ENCODE results near the gene ZNF26.
"Not testable (repeated sequence)": the region's sequence is repeated elsewhere in the genome, so short reads cannot be mapped to it uniquely, and the experiment has no call there.

The ZNF26 gene

DNA sequence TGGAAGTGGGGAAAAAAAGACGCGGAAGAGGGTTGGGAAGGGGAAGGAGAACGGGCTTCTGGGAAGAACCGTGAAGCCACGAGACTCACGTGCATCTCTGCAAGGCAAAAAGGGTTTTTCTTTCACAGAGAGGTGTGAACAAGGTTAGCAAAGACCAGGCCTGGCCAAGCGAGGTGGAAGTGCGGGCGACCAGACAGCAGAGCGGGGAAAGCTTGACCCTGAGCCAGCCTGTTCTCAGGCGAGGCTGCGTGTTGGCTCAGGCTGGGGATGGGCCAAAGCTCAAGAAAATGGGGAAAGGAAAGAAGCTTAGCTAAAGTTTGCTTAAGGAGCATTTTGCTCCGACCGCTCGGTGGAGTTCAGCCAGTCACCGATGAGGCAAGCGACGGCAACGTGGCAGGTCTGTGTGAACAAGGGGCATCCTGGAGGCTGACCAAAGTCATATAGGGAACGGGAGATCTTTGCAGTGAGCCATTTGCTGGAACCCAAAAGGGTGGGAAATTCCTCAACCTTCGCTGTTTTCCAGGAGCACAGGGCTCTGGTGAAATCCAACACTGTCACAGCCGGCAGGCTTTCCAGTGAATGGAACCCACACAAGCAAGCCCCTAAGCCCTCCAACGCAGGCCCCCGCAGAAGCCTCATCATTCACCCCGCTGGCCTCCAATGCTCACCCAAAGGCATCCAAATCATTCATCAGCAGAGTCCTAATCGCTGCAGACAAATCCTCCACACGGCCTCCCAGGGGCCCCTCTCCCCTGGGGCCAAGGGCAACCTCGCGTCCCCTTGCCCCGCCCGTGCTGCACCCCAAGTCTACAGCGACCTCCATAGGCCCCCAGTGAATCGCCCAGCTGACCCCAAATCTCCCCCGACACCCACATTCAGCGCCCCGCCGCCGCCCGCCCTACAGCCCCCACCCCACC is 30.8 kb upstream of the ZNF26 start:
- peak; percentile 80 for DNase-seq

DNA sequence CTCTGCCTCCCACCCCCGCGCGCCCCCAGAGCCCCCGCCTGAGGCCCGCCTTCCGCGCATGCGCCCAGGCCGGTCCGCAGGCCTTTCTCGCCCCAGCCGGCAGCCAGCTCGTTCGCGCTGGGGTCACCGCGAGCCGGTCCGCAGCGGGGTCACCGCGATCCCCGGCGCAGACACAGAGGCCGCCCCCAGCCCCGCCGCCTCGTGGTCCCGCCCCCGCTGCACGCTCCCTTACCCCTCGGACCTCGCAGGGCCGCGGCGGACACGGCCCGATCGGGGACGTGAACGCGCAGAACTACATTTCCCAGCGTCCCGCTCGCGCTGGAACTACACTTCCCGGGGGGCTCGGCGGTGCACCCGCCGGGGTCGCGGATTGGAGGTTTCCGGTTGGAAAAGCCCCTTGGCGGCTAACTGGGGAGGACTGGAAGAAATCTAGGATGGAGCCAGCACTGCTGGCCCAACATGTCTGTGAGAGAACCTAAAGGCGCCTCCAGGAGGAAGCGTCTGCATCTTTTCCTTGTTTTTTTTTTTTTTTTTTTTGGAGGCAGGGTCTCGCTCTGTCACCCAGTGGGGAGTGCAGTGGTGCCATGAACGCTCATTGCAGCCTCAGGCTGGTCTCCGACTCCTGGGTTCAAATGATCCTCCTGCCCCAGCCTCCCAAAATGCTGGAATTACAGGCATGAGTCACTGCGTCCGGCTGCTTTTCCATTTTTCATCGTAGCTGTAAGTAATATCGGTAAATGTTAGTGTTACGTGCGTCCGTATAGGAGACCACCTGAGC is 30.0 kb upstream of the ZNF26 start, which contains the start of gene ZNF605:
Gene ZNF605 (minus strand): TSS at position 296 of the 778 bp plus-strand sequence. CDS start 10,671 bp downstream, outside the sequence.
- DNase-seq, result peak; percentile 97

DNA sequence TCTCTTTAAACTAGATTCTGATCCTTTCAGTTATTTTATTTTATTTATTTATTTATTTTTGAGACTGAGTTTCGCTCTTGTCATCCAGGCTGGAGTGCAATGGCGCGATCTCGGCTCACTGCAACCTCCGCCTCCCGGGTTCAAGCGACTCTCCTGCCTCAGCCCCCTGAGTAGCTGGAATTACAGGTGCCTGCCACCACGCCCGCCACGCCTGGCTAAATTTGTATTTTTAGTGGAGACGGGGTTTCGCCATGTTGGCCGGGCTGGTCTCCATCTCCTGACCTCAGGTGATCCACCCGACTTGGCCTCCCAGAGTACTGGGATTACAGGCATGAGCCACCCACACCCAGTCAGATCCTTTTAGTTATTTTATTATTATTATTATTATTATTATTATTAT is 24.4 kb upstream of the ZNF26 start:
- not testable (repeated sequence) for DNase-seq

DNA sequence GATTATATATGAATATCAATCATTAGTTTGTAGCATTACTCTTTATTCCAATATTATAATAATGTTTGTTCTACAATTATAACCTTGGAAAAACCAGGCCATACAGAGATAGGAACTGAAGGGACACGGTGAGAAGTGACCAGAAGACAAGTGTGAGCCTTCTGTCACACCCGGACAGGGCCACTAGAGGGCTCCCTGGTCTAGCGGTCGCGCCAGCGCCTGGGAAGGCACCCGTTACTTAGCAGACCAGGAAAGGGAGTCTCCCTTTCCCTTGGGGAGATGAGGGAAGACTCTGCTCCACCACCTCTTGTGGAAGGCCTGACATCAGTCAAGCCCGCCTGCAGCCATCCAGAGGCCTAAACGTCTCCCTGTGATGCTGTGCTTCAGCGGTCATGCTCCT is 22.2 kb upstream of the ZNF26 start:
- DNase-seq, result not testable (repeated sequence)

DNA sequence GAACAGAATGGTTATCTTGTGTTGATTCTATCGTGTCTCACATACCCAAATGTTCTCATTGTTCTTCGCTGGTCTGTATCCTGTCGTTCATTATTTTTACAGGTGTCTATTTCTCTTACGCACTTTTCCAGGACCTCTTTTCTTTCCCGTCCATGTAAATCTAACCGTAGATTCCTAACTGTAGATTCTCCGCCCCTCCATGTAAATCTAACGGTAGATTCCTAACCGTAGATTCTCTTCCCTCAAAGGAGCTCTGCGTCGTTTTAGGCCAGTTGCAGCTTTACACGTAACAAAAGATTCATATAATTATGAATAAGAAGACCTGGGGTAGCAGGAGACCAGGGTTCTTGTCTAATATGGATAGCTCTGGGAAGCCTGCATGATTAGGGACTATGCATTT is 20.4 kb upstream of the ZNF26 start:
- no peak for DNase-seq

DNA sequence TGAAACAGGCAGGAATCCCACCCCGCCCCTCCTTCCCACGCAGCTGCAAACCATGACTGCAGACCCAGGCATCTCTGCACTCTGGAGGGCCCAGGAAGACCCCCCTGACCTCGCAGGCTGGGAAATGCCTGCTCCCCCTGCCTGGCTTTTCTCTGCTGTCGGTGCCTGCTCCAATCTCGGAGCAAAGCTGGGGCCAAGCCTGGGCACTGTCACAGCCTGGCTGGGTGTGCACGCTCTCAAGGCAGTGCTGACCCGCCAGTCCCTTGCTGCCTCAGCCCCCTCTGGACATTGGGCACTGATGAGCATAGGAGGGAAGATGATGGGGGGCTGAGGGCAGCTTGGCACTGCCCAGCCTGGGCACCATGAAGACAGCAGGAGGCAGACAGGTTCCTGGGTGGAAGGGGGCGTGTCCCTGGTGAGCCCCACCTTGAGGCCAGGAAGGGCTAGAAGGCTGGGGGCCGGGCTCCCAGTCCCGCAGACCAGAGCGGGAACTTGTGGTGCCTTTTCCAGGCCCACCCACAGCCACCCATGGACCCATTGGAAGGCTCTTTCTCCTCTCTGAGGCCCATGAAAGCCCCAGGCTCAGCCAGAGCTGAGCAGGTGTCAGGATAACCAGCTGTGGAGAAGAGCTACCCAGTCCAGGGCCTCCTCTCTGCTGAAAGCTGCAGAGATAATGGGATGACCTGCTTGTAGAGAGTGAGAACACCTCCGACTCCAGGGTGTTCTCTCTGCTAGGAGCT is 19.3 kb upstream of the ZNF26 start:
- DNase-seq, result no peak

DNA sequence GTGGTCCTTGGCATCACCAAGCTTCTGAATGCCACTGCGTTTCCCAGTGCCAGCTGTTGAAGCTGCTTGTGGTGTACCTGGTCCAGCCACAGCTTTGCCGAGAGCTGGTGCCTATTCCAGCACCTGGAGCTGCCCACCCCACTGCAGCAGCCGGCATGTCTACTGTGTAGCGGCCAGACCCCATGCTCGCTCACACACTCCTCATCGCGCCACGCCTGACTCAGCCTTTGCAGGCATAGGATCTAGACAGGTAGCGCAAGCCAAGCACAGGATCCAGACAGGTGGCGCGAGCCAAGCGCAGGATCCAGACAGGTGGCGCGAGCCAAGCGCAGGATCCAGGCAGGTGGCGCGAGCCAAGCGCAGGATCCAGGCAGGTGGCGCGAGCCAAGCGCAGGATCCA is 18.4 kb upstream of the ZNF26 start:
- DNase-seq, result no peak

DNA sequence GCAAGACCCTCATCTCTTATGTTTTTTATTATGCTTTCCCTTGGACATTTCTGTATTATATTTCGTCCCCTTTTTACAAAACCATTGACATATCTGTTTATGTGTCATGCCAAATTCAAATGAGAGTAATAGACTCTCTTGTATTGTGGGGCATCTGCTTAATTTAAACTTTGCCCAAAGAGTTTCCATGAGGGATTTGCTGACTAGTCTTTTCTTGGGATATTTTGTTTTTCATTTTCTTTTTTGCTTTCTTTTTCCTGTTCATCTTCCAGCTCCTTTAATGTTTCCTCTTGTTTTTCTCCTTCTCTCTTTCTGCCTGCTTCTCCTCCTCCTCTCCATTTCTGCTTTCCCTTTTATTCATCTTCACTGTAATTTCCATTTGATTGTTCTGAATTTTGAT is 13.8 kb upstream of the ZNF26 start:
- no peak for DNase-seq

DNA sequence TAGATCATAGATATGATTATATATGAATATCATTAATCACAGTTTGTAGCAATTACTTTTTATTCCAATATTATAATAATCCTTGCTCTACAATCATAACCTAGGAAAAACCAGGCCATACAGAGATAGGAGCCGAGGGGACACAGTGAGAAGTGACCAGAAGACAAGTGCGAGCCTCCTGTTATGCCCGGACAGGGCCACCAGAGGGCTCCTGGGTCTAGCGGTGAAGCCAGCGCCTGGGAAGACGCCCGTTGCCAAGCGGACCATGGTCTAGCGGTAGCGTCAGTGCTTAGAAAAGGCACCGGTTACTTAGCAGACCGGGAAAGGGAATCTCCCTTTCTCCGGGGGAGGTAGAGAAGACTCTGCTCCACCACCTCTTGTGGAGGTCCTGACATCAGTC is 9.3 kb upstream of the ZNF26 start:
- not testable (repeated sequence) for DNase-seq

DNA sequence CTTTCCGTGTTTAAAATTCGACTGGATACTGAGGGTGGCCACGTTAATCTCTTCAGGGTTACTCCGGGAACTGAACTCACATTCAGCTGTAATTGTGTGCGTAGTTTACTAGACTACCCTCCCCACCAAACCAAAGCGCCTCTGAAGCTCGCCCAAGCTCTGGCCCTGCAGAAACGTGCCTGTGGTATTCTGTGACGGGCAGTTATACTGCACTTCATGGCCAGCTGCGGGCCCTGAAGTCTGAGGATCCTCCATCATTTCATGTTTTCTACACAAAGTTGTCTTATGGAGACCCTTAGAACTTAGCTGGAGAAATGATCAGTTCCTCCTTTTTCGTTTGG is 688 bp downstream of the ZNF26 start:
- no peak for DNase-seq

DNA sequence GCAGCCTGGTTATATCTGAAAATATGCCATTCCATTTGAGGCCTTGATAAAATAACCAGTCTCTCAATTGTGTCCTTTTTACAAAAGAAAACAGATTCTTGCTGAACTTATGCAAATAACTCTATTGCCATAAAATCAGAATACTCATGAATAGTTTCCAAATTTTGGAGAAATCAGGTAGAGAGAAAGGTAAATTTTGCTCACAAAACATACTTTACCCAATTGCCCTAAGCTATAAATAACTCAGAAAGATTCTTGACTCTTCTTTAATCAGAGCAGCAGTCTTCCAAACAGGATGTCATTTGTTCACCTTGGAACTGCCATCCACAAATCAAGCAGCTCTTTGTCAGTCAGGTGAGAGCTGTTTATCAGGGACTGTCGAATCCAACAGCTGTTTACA is 12.6 kb downstream of the ZNF26 start:
- no peak for DNase-seq

DNA sequence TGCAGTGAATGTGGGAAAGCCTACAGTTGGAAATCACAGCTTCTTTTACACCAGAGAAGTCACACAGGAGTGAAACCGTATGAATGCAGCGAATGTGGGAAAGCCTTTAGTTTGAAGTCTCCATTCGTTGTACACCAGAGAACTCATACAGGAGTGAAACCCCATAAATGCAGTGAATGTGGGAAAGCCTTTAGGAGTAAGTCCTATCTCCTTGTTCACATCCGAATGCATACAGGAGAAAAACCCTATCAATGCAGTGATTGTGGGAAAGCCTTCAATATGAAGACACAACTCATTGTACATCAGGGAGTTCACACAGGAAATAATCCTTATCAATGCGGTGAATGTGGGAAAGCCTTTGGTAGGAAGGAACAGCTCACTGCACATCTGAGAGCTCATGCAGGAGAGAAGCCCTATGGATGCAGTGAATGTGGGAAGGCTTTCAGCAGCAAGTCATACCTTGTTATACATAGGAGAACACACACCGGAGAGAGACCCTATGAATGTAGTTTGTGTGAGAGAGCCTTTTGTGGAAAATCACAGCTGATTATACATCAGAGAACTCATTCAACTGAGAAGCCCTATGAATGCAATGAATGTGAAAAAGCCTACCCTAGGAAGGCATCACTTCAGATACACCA is 24.6 kb downstream of the ZNF26 start:
- DNase-seq, result no peak

DNA sequence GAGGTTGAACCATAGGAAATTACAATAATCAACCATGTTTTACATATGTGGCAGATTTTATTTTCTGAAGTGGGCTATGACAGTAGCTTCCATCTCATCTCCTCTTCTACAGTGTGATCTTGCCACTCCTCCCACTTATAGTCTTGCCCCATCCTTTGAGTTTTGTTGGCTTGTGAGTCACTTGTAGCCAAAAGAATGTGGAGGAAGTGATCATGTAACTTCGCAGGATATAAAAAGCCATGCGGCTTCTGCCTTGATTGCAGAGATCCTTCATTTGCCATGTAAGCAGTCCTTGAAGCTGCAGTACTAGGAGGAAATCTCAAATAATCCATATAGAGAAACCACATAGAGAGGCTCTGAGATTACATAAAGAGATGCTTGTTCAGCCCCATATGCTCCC is 37.4 kb downstream of the ZNF26 start:
- DNase-seq, result no peak

DNA sequence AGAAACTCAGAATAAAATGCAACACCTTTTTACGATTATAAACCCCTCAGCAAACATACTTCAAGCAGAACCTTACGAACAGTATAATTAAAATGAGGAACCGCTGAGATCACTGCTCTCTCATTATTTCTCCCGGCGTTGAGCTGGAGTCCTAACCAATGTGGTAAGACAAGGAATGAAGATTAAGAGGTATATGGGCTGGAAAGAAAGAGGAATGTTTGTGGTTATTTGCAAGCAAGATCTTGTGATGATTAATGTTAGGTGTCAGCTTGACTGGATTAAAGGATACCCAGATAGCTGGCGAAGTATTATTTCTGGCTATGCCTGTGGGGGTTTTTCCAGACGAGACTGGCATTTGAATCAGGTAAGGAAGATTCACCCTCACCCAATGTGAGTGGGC is 40.8 kb downstream of the ZNF26 start:
- no peak for DNase-seq

DNA sequence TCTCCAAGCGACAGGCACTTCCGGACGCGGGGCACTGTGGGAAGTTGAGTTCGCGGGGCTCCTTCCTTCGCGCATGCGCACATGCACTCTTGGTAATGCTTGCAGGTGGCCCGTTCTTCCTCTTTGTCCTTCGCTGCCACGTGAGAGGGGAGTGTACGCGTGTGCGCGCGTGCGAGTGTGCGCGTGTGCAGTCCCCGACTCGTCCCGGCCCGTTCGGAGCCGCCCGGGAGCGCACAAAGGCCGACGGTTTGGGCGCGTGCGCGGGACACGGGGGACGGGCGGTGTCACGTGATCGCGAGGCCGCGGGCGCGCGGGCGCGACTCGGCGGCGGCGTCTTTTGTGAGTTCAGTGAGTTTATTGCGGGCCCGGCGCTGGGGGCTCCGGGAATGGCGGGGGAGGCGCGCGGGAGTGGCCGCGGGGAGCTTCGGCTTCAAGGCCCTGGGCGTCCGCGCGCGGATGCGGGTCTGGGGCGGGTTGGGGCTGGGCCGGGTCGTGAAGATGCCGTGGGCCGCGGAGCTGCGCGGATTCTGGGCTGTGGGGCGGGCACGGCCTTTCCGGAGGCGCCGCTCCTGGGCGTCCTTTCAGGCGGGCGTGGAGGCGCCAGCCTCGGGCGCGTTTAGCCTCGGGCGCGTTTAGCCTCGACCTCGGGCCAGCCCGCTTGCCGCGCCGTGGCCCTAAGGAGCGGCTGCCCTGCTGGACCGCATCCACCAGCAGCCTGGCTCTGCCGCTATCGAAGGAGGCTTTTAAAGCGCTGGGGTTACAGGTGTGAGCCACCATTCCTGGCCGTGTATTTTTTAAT is 51.2 kb downstream of the ZNF26 start, which contains the start of gene ZNF84:
Gene ZNF84 (plus strand): TSS at position 303 of the 799 bp plus-strand sequence. CDS start 3,959 bp downstream, outside the sequence.
- DNase-seq, result peak; percentile 99

DNA sequence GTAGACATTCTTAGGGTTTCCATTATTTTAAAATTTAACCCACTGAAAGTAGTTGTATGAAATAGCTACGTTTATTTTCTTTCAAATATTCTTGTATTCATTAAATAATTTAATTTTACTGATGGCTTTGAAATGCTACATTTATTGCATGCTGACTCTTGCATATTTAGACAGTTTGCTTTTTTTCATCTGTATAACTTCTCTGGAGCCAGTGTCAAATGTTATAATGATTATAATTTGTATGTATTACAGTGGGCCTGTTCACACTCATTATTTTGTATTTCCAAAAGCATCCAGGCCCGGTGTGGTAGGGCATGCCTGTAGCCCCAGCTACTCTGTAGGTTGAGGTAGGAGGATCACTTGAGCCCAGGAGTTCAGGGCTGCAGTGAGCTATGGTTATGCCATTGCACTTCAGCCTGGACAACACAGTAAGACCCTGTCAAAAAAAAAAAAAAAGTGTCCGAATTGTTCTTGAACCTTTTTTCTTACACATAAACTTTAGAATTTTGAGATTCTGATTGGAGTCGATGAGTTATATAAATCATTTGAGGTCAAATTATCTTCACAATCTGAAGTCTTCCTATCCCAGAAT is 52.0 kb downstream of the ZNF26 start:
- DNase-seq, result no peak

DNA sequence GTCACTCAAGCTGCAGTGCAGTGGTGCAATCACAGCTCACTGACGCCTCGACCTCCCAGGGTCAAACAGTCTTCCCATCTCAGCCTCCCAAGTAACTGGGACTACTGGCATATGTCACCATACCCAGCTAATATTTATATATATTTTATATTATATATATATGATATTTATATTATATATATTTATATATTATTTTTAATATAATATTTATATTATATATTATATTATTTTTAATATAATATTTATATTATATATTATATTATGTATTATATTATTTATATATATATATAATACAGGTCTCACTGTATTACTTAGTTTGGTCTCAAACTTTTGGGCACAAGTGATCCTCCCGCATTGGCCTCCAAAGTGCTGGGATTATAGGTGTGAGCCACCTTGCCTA is 60.5 kb downstream of the ZNF26 start:
- DNase-seq, result no peak

DNA sequence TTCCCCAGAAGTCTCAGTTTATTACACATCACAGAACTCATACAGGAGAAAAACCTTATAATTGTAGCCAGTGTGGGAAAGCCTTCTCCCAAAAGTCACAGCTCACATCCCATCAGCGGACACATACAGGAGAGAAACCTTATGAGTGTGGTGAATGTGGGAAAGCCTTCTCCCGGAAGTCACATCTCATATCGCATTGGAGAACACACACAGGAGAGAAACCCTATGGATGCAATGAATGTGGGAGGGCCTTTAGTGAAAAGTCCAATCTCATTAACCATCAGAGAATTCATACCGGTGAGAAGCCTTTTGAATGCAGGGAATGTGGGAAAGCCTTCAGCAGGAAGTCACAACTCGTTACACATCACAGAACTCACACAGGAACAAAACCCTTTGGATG is 71.3 kb downstream of the ZNF26 start:
- DNase-seq, result peak; percentile 37

DNA sequence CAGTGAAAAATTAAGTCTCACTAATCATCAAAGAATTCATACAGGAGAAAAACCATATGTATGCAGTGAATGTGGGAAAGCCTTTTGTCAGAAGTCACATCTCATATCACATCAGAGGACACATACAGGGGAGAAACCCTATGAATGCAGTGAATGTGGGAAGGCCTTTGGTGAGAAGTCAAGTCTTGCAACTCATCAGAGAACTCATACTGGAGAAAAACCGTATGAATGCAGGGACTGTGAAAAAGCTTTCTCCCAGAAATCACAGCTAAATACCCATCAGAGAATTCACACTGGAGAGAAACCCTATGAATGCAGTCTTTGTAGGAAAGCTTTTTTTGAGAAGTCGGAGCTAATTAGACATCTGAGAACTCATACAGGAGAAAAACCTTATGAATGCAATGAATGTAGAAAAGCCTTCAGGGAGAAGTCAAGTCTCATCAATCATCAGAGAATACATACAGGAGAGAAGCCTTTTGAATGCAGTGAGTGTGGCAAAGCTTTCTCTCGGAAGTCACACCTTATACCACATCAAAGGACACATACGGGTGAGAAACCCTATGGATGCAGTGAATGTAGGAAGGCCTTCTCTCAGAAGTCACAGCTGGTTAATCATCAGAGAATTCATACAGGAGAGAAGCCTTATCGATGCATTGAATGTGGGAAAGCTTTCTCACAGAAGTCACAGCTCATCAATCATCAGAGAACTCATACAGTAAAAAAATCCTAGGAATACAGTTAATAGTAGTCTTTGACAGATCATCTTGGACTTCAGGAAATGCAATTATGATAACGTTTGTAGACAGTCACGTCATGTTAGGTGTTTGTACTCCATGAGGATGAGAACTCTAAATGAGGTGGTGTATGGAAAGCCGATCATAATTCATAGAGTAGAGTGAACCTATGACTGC is 72.3 kb downstream of the ZNF26 start:
- DNase-seq, result peak; percentile 36

DNA sequence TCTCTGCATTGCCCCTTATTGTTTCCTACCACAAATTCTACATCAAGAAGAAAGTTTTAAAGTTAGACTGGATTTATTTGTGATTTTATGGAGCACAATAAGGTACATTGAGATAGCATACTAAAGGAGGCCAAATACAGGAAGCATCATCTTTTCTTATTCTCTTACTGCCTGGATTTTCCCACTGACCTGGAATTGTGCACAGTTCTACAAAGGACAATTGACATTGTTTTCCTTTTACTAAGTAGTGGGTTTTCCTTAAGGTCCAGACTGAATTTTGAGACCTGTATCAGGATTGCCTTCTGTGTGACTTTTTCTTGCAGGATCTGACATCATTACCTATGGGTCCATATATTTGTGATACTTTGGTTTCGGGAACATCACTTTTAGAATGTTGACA is 75.8 kb downstream of the ZNF26 start:
- DNase-seq, result no peak

Measured in eye (tissue), 1 donor.